ENCODE measurements around the gene PGAP3. TPM values are rescaled to one million over a fixed set of nuclear protein-coding genes. Genes with fewer than 3 reads are reported as not detected.

Gene PGAP3
- total and polyA plus RNA-seq, 2 donors = 10.0 to 19.1 TPM

GRCh38 chr17:39658760-39659159 is 29.1 kb downstream of the PGAP3 start:
- no peak for DNase-seq (ENCODE audit: extremely low spot score)
- no peaks in the 10 kb centered on the region for H3K4me1 ChIP-seq (ENCODE audit: insufficient read depth)
- no peak overlapping the region for H3K27ac ChIP-seq (ENCODE audit: low read depth)
- WGBS = 83% methylated on average over 3 of the region's 3 CpGs
- peaks cover 3% of the 10 kb centered on the region for H3K36me3 ChIP-seq (ENCODE audit: insufficient read depth)
- H3K4me3 ChIP-seq (ENCODE audit: low read depth, low read length) = no peak overlapping the region

DNA sequence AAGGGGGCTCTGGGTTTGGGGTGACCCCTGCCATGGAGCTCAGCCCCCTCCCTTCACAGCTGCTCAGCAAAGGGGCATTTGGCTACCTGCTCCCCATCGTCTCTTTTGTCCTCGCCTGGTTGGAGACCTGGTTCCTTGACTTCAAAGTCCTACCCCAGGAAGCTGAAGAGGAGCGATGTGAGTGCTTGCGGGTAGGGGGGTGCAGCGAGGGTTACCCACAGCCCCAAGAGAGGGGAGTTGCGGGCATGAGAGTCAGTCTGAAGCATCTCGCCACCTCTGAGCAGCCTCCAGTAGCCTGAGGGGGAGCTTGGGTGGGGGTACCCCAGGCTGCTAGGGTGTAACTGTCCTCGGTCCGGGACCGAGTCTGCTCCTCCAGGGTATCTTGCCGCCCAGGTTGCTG is 29.5 kb downstream of the PGAP3 start:
- WGBS = 94% methylated on average over 11 of the region's 11 CpGs
- Histone ChIP-seq H3K27ac (ENCODE audit: low read depth) (no peak overlapping the region), H3K4me3 (ENCODE audit: low read depth, low read length) (no peak overlapping the region), H3K36me3 (ENCODE audit: insufficient read depth) (peaks cover 3% of the 10 kb centered on the region), H3K4me1 (ENCODE audit: insufficient read depth) (no peaks in the 10 kb centered on the region)
- no peak for DNase-seq (ENCODE audit: extremely low spot score)

- H3K4me1 ChIP-seq (ENCODE audit: insufficient read depth) = no peaks in the 10 kb centered on the region
- H3K36me3 ChIP-seq (ENCODE audit: insufficient read depth) = peaks cover 3% of the 10 kb centered on the region
- 86% methylated on average over 2 of the region's 2 CpGs for WGBS
- DNase-seq (ENCODE audit: extremely low spot score) = no peak
- no peak overlapping the region for H3K4me3 ChIP-seq (ENCODE audit: low read depth, low read length)
- H3K27ac ChIP-seq (ENCODE audit: low read depth) = no peak overlapping the region
Measured at GRCh38 chr17:39655105-39655504, 32.8 kb downstream of the PGAP3 start.

- H3K4me3 ChIP-seq (ENCODE audit: low read depth, low read length) = no peak overlapping the region
- no peak overlapping the region for H3K27ac ChIP-seq (ENCODE audit: low read depth)
- peaks cover 3% of the 10 kb centered on the region for H3K36me3 ChIP-seq (ENCODE audit: insufficient read depth)
- WGBS = 73% methylated on average over 14 of the region's 14 CpGs
- no peak for DNase-seq (ENCODE audit: extremely low spot score)
- no peaks in the 10 kb centered on the region for H3K4me1 ChIP-seq (ENCODE audit: insufficient read depth)
Measured at GRCh38 chr17:39653662-39654331, 34.1 kb downstream of the PGAP3 start.

- H3K27ac ChIP-seq (ENCODE audit: low read depth) = no peak overlapping the region
- no peak overlapping the region for H3K4me3 ChIP-seq (ENCODE audit: low read depth, low read length)
- no peaks in the 10 kb centered on the region for H3K4me1 ChIP-seq (ENCODE audit: insufficient read depth)
- H3K36me3 ChIP-seq (ENCODE audit: insufficient read depth) = no peaks in the 10 kb centered on the region
- no peak for DNase-seq (ENCODE audit: extremely low spot score)
- 80% methylated on average over 12 of the region's 12 CpGs for WGBS
Measured at GRCh38 chr17:39653316-39653661, 34.6 kb downstream of the PGAP3 start.

DNA sequence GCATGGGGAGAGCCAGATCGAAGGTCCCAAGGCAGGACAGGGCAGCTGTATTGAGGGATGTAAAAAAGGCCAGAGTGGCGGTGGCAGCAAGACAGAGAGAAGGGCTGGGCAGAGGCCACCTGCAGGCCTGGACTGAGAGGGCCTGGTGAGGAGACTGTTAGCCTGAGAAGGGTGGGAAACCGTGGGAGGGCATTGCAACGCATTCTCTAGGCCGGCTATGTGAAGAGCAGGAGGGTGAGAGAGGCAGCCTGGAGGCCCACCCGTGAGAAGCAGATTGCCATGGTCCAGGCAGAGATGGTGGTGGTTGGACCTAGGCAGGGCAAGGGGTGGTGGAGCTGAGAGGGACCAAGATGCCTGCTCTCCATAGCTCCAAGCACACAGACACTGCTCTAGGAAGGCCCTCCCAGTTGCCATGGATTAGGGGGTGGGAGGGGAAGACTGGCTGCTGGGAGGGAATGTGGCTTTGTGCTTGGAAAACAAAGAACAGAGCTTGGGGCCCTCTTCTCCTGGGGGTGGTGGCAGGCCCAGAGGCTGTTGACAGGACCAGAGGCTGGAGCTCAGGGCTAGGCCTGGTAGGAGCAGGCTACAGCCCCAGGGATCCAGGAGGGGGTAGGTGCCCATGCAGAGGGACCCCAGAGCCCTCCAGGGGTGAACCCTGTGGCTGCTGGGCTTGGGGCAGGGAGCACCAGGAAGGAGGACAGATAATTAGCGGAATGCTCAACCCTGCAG is 35.1 kb downstream of the PGAP3 start:
- Histone ChIP-seq H3K36me3 (ENCODE audit: insufficient read depth) (no peaks in the 10 kb centered on the region), H3K4me1 (ENCODE audit: insufficient read depth) (no peaks in the 10 kb centered on the region), H3K4me3 (ENCODE audit: low read depth, low read length) (no peak overlapping the region), H3K27ac (ENCODE audit: low read depth) (no peak overlapping the region)
- 52% methylated on average over 7 of the region's 7 CpGs for WGBS
- no peak for DNase-seq (ENCODE audit: extremely low spot score)

- DNase-seq (ENCODE audit: extremely low spot score) = no peak
- Histone ChIP-seq H3K4me3 (ENCODE audit: low read depth, low read length) (no peak overlapping the region), H3K27ac (ENCODE audit: low read depth) (no peak overlapping the region), H3K4me1 (ENCODE audit: insufficient read depth) (no peaks in the 10 kb centered on the region), H3K36me3 (ENCODE audit: insufficient read depth) (no peaks in the 10 kb centered on the region)
- WGBS = 54% methylated on average over 8 of the region's 8 CpGs
Measured at GRCh38 chr17:39651923-39652586, 35.8 kb downstream of the PGAP3 start.

DNA sequence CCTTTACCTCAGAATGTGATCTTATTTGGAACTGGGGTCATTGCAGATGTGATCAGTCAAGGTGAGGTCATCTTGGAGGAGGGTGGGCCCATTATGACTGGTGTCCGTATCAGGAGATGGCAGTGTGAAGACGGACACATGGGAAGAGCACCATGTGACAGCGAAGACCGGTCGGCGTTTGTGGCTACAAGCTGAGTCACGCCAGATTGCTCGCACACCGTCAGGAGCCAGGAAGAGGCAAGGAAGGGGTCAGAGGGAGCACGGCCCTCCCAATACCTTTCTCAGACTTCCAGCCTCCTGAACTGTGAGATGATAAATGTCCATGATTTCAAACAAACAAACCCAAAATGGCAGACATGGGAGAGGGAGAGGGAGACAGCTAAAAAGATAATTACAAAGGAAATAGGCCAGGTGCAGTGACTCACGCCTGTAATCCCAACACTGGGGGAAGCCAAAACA is 37.7 kb downstream of the PGAP3 start:
- no peaks in the 10 kb centered on the region for H3K4me1 ChIP-seq (ENCODE audit: insufficient read depth)
- H3K36me3 ChIP-seq (ENCODE audit: insufficient read depth) = no peaks in the 10 kb centered on the region
- DNase-seq (ENCODE audit: extremely low spot score) = no peak
- 86% methylated on average over 11 of the region's 11 CpGs for WGBS
- H3K4me3 ChIP-seq (ENCODE audit: low read depth, low read length) = no peak overlapping the region
- no peak overlapping the region for H3K27ac ChIP-seq (ENCODE audit: low read depth)

- Histone ChIP-seq H3K4me1 (ENCODE audit: insufficient read depth) (no peaks in the 10 kb centered on the region), H3K4me3 (ENCODE audit: low read depth, low read length) (no peak overlapping the region), H3K36me3 (ENCODE audit: insufficient read depth) (no peaks in the 10 kb centered on the region), H3K27ac (ENCODE audit: low read depth) (no peak overlapping the region)
- WGBS = 86% methylated on average over 15 of the region's 15 CpGs
- no peak for DNase-seq (ENCODE audit: extremely low spot score)
Measured at GRCh38 chr17:39648616-39649366, 39.1 kb downstream of the PGAP3 start.

- Histone ChIP-seq H3K4me1 (ENCODE audit: insufficient read depth) (no peaks in the 10 kb centered on the region), H3K36me3 (ENCODE audit: insufficient read depth) (no peaks in the 10 kb centered on the region), H3K4me3 (ENCODE audit: low read depth, low read length) (no peak overlapping the region), H3K27ac (ENCODE audit: low read depth) (no peak overlapping the region)
- no peak for DNase-seq (ENCODE audit: extremely low spot score)
- 75% methylated on average over 5 of the region's 5 CpGs for WGBS
Measured at GRCh38 chr17:39647256-39647655, 40.6 kb downstream of the PGAP3 start.

DNA sequence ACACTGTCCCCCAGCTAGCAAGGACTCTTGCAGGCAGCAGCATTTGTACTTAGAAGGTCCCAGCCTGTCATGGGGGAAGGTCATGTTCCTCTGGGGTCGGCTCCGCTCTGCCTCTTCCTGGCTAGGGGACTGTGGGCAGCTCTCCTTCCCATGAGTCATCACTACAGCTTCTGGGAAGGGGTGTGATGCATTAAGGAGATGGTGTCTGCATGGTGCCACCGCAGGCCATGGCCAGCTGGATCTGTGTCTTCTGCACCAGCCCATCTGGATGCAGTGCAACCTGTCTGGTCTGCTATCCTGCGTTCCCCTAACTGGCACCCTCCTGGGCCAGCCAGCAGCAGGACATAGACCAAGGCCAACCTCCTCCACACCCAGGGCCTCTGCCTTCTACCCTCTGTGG is 44.6 kb downstream of the PGAP3 start:
- Histone ChIP-seq H3K4me1 (ENCODE audit: insufficient read depth) (no peaks in the 10 kb centered on the region), H3K27ac (ENCODE audit: low read depth) (no peak overlapping the region), H3K4me3 (ENCODE audit: low read depth, low read length) (no peak overlapping the region), H3K36me3 (ENCODE audit: insufficient read depth) (no peaks in the 10 kb centered on the region)
- 78% methylated on average over 4 of the region's 4 CpGs for WGBS
- DNase-seq (ENCODE audit: extremely low spot score) = no peak

DNA sequence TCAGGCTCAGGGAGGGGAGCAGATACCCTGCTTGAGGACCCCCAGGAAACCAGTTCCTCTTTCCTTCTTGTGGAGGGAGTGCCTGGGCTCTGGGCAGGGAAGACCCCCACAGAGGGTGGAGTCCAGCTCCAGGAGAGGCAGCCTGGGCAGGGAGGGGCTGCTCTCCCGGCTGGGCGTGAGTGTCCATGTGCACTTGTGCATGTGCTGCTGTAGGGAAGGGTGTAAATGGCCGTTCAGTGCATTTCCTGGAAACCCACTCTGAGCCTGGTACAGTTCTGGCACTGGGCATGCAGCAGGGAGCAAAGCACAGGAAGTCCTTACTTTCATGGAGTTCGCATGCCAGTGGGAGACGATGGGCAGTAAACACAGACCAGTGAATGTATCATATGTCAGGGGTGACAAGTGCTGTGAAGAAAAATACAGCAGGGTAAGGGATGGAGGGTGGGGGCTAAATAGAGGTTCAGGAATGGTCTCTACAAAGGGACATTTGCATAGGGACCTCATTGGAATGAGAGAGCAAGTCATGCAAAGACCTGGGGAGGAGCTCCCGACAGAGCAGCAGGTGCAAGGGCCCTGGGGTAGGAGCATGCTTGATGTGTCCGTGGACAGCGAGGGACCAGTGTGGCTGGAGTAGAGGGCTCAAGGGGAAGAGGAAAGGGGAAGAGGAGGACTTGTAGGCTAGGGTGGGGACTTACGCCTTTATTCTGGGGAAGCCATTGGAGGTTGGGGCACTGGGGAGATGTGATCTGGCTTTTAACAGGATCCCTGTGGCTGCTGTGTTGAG is 45.4 kb downstream of the PGAP3 start:
- H3K27ac ChIP-seq (ENCODE audit: low read depth) = no peak overlapping the region
- H3K4me3 ChIP-seq (ENCODE audit: low read depth, low read length) = no peak overlapping the region
- H3K4me1 ChIP-seq (ENCODE audit: insufficient read depth) = no peaks in the 10 kb centered on the region
- no peaks in the 10 kb centered on the region for H3K36me3 ChIP-seq (ENCODE audit: insufficient read depth)
- WGBS = 82% methylated on average over 9 of the region's 9 CpGs
- DNase-seq (ENCODE audit: extremely low spot score) = no peak

GRCh38 chr17:39641883-39642282 is 46.0 kb downstream of the PGAP3 start:
- Histone ChIP-seq H3K27ac (ENCODE audit: low read depth) (no peak overlapping the region), H3K4me1 (ENCODE audit: insufficient read depth) (no peaks in the 10 kb centered on the region), H3K4me3 (ENCODE audit: low read depth, low read length) (no peak overlapping the region), H3K36me3 (ENCODE audit: insufficient read depth) (no peaks in the 10 kb centered on the region)
- WGBS = 75% methylated on average over 7 of the region's 7 CpGs
- DNase-seq (ENCODE audit: extremely low spot score) = no peak
